ENCODE results near the gene PMP22. TPM values are rescaled to one million over a fixed set of nuclear protein-coding genes. Genes with fewer than 3 reads are reported as not detected.
"Not testable (repeated sequence)": the region's sequence is repeated elsewhere in the genome, so short reads cannot be mapped to it uniquely, and the experiment has no call there.

PMP22 gene
- total and polyA plus RNA-seq, 2 of the 13 experiments (the other 11 are each of a cell fraction or from before 2014, with no cell fraction given), result 5.7 to 6.2 TPM

- WGBS (ENCODE audit: low lambda C conversion rate), result 70% methylated on average over 2 of the region's 2 CpGs
- CTCF ChIA-PET (ENCODE audit: low intra/inter-chr PET ratio, low total read pairs); FAIRE-seq; H3K27me3 ChIP-seq (ENCODE audit: control insufficient read depth in 1 of 2, insufficient read depth in 2 of 2, low read length in 2 of 2); POLR2A ChIA-PET; H3K9ac ChIP-seq (ENCODE audit: insufficient read depth, low read depth, low read length); H3K79me2 ChIP-seq (ENCODE audit: insufficient read depth, low read length); H3K4me1 ChIP-seq (ENCODE audit: insufficient read depth, low read length); H3K27ac ChIP-seq (ENCODE audit: extremely low read length, insufficient read depth, low read length); H3K4me2 ChIP-seq (ENCODE audit: low read depth, low read length); BruUV-seq (replicated peaks); H3K36me3 ChIP-seq (replicated peaks in 1 of 2; ENCODE audit: control insufficient read depth in 1 of 2, insufficient read depth in 2 of 2, low read length in 2 of 2); DNase-seq (ENCODE audit: low spot score); intact Hi-C loops (cut with micrococcal nuclease; ENCODE audit: unreplicated experiment); ATAC-seq; H3K4me3 ChIP-seq (replicated peaks in 1 of 3; ENCODE audit: insufficient read depth in 1 of 3, low read depth in 2 of 3, low read length in 3 of 3); H4K20me1 ChIP-seq (ENCODE audit: insufficient read depth, low read length); H2AFZ ChIP-seq (ENCODE audit: low read length); in situ Hi-C loops (cut with HindIII; ENCODE audit: extremely low pct_ligation_motif_present, low pct_unique_long_range_greater_than_20kb): not testable (repeated sequence)
- H3K9me3 ChIP-seq (ENCODE audit: low read length), result peaks cover 31% of the 10 kb centered on the region
Observed at GRCh38 chr17:15203062-15203461, 62.1 kb downstream of the PMP22 start.

- peaks cover 34% of the 10 kb centered on the region for H3K9me3 ChIP-seq (ENCODE audit: low read length)
- H2AFZ ChIP-seq (ENCODE audit: low read length); CTCF ChIA-PET (ENCODE audit: low intra/inter-chr PET ratio, low total read pairs); H3K4me1 ChIP-seq (ENCODE audit: insufficient read depth, low read length); POLR2A ChIA-PET; H3K27me3 ChIP-seq (ENCODE audit: control insufficient read depth in 1 of 2, insufficient read depth in 2 of 2, low read length in 2 of 2); ATAC-seq; BruUV-seq (replicated peaks); H3K9ac ChIP-seq (ENCODE audit: insufficient read depth, low read depth, low read length); H3K79me2 ChIP-seq (ENCODE audit: insufficient read depth, low read length); H3K4me2 ChIP-seq (ENCODE audit: low read depth, low read length); H3K27ac ChIP-seq (ENCODE audit: extremely low read length, insufficient read depth, low read length); intact Hi-C loops (cut with micrococcal nuclease; ENCODE audit: unreplicated experiment); H3K4me3 ChIP-seq (replicated peaks in 1 of 3; ENCODE audit: insufficient read depth in 1 of 3, low read depth in 2 of 3, low read length in 3 of 3); H3K36me3 ChIP-seq (replicated peaks in 1 of 2; ENCODE audit: control insufficient read depth in 1 of 2, insufficient read depth in 2 of 2, low read length in 2 of 2); in situ Hi-C loops (cut with HindIII; ENCODE audit: extremely low pct_ligation_motif_present, low pct_unique_long_range_greater_than_20kb); H4K20me1 ChIP-seq (ENCODE audit: insufficient read depth, low read length); FAIRE-seq; DNase-seq (ENCODE audit: low spot score): not testable (repeated sequence)
- 2% methylated on average over 2 of the region's 2 CpGs for WGBS (ENCODE audit: low lambda C conversion rate)
Observed at GRCh38 chr17:15200574-15200973, 64.6 kb downstream of the PMP22 start.

- no peak overlapping the region for H3K4me2 ChIP-seq (ENCODE audit: low read depth, low read length)
- ChIA-PET CTCF (ENCODE audit: low intra/inter-chr PET ratio, low total read pairs) (no interaction called here), POLR2A (no interaction called here)
- H3K27ac ChIP-seq (ENCODE audit: extremely low read length, insufficient read depth, low read length), result no peak overlapping the region
- intact Hi-C loops (cut with micrococcal nuclease; ENCODE audit: unreplicated experiment) (no loop called here), in situ Hi-C loops (cut with HindIII; ENCODE audit: extremely low pct_ligation_motif_present, low pct_unique_long_range_greater_than_20kb) (no loop called here)
- peaks cover 34% of the 10 kb centered on the region for H3K9me3 ChIP-seq (ENCODE audit: low read length)
- no peak overlapping the region for H3K4me3 ChIP-seq (replicated peaks in 1 of 3; ENCODE audit: insufficient read depth in 1 of 3, low read depth in 2 of 3, low read length in 3 of 3)
- FAIRE-seq, result no peak
- no peaks in the 10 kb centered on the region for H3K79me2 ChIP-seq (ENCODE audit: insufficient read depth, low read length)
- H2AFZ ChIP-seq (ENCODE audit: low read length), result no peak overlapping the region
- no peaks in the 10 kb centered on the region for H3K4me1 ChIP-seq (ENCODE audit: insufficient read depth, low read length)
- H3K36me3 ChIP-seq (replicated peaks in 1 of 2; ENCODE audit: control insufficient read depth in 1 of 2, insufficient read depth in 2 of 2, low read length in 2 of 2), result no peaks in the 10 kb centered on the region
- ATAC-seq, result no peak
- peaks cover 0 to 4% of the 10 kb centered on the region in 2 experiments; a peak in 1 of 5 replicates for H3K27me3 ChIP-seq (ENCODE audit: control insufficient read depth in 1 of 2, insufficient read depth in 2 of 2, low read length in 2 of 2)
- no peaks in the 10 kb centered on the region for H4K20me1 ChIP-seq (ENCODE audit: insufficient read depth, low read length)
- H3K9ac ChIP-seq (ENCODE audit: insufficient read depth, low read depth, low read length), result no peak overlapping the region
- 14% methylated on average over 3 of the region's 3 CpGs for WGBS (ENCODE audit: low lambda C conversion rate)
- no peak for DNase-seq (ENCODE audit: low spot score)
- no TSS peak for BruUV-seq (replicated peaks)
- TF ChIP-seq SETDB1 (CRISPR knock-in tag; IDR thresholded peaks at IDR 0.05; ENCODE audit: borderline replicate concordance) (no peak), AGO2 (optimal IDR thresholded peaks at IDR 0.05; ENCODE audit: low read depth, low read length) (no peak), ZNF33B (CRISPR knock-in tag; IDR thresholded peaks at IDR 0.05) (no peak), TRIM24 (CRISPR knock-in tag; IDR thresholded peaks at IDR 0.05) (no peak), ZNF766 (CRISPR knock-in tag; IDR thresholded peaks at IDR 0.05; ENCODE audit: borderline replicate concordance) (no peak), ZNF549 (CRISPR knock-in tag; IDR thresholded peaks at IDR 0.05) (no peak), POGZ (CRISPR knock-in tag; IDR thresholded peaks at IDR 0.05) (no peak), PLRG1 (conservative IDR thresholded peaks at IDR 0.05) (no peak), GMEB2 (CRISPR knock-in tag; IDR thresholded peaks at IDR 0.05; ENCODE audit: low read depth) (no peak), ZFP36L1 (CRISPR knock-in tag; IDR thresholded peaks at IDR 0.05) (no peak), MAX (IDR thresholded peaks at IDR 0.05) (no peak)
Observed at GRCh38 chr17:15197229-15197628, 67.9 kb downstream of the PMP22 start.

Data from HepG2 (cell line).